Stimulated activated CD8-positive, alpha-beta memory T cell treated with anti-CD3 and anti-CD28 coated beads, Interleukin-15, amount 100 ng/mL, for 48 hours (primary cell): Measurements from ENCODE around the gene NPTX1.

Source experiments
- DNase-seq, 2 donors: peaks; one replicate each; pipeline ENCODE4 v3.0.0-alpha.2; 2020; ENCODE audit warnings: low read depth in 2 of 2

The NPTX1 gene

DNA sequence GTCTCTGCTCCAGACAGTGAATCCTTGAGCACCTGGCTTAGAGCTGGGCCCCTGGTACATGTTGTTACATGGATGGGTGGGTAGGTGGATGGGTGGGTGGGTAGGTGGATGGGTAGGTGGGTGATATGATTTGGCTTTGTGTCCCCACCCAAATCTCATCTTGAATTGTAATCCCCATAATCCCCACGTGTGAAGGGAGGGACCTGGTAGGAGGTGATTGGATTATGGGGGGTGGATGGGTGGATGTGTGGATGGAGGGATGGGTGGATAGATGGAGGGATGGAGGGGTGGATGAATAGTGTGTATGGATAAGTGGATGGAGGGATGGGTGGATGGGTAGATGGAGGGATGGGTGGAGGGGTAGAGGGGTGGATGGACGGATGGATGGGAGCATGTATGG lies 26.6 kb upstream of the NPTX1 start:
- no peak for DNase-seq

DNA sequence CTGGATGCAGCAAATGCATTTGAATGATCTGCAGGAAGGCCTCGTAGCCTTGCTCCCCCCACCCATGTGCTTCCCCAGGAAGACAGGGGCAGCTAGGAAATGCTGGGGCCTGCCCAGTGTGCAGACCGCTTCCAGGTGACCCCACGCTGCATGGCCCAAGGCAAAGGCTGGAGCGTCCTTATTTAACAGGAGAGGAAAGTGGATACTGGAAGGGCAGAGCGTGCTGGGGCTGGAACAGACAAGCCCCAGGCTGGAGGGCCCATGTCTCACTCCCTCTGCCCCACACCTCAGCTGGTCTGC lies 26.1 kb upstream of the NPTX1 start:
- DNase-seq = no peak

DNA sequence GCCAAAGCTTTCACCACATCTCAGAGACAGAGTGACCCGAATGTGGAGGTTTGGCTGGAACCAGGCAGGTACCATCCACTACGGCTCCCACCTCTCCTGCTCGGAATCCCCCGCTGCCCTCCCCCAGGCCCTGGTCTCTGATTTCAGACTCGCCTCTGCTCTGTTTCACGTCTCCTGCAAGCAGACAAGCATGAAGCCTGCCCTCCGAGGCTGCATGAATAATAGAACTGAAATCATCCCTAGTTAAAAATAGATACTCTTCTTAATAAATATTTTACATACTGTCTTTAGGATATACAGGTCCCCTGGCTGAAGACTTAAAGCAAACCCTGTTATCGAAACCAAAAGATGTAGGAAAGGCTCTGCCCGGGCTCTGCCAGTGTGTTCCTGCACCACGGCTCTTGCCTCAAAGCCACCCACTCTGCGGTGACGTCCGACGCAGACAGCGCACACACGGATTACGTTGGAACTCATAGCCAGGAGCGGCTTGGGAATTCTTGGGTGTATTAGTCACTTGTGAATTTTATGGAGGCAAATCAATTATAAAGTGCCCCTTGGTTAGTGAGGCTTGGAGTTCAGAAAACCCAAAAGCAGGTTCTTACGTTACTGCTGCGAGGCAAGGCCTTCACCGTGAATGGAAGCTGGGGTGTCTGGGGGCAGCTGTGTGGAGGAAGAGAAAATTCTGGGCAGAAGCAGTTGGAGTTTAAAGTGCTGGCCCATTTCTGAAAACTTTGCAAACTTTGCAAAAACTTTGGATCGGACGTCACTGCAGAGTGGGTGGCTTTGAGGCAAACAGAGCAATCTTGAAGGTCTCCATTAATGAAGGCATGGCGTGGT lies 25.6 kb upstream of the NPTX1 start:
- no peak for DNase-seq

DNA sequence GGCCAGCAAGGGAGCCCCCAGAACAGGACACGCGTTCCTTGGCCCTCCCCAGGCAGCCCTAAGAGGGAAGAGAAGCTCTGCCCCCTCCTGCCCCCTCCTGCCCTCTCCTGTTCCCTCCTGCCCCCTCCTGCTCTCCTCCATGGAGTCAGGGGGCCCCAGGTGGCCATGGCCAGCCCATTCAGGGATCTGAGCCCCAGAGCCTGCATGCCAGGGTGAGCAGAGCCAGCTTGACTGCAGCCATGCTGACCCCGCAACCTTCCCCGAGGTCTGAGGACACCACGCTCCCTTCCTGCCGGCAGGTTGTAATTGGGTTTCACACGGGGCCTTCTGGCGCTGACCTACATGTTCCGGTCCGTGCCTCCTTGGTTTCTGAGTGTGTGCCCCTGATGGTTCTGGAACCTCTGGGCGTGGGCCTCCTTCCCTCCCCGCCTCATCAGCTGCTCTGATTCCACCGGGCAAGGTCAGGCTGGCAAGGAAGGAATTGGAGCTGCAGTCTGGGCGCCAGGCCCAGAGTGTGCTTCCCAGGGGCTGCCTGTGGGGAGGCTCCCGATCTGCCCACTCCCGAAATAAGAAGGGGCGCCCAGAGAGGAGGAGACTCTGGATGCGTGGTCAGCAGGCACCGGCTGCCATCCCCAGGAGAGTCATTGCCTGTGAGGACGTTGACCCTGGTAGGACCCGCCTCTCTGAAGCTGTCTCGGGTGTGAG lies 23.7 kb upstream of the NPTX1 start:
- no peak for DNase-seq

DNA sequence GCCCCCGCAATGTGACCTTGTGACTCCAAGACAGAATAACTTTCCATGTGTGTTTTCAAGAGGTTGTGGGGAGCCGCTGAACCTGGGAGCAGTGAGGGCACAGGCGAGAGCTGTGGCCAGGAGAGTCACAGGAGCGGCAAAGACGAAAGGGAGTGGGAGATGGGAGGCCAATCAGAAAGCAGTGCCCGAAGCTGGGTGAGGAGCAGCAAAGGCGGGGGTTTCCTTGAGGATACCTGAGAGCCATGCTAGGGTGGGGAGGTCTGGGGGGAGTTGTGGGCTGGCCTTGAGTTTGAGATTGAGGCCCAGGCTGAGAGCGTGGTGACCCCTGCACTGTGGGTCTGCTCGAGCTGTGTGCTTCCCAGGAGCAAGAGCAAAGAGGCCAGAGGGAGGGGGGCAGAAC lies 23.2 kb upstream of the NPTX1 start:
- DNase-seq = no peak

DNA sequence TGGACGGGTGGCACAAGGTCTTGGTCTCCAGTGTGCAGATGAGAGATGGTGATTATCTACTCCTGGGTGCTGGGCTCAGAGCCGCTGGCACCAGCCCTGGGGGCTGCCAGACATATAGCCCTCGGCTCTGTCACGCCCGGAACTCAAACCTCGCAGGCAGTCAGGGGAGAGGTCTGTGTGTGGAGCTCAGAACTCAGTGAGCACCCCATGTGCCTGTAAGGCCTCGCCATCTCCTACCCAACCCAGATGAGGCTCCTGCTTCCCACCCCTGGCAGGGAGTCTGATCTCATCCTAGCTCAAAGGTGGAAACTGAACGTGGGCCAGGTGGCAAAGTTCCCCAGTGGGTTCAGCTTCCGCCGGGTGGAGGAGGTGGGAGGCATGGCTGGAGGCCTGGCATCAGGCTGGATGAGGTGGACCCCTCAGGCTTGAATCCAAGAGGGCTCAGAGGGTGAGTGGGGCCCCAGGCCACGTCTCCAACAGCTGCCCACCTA lies 22.6 kb upstream of the NPTX1 start:
- no peak for DNase-seq

DNA sequence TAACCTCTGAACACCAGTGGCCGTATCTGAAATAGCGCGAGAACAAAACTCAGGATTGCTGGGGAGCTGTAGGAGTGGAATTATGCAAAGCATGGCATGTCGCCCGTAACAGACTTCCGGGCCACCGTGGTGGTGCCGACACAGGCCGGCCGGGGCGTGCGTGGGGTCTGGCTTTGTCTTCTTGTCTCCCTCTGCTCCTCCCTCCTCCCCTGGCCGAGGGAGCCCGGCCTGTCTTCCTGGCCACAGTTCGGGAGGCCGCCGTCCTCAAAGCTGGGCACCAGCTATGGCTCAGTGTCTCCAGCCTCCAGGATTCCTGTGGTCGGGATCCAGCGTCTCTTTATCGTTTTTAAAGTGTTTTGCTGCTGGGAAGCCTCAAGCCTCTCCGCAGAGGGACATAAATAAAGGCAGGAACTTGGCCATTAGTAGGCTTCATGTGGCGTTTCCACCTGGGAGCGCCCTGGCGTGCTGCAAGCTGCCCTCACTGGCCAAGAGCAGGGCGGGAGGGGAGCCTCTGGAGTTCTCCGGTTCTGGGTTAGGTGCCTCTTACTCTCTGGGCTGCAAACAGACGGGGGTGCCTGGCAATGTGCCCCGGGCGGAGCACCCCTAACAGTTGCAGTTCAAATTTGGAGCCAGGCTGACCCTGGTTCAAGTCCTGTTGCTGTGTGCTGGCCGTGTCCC lies 22.0 kb upstream of the NPTX1 start:
- no peak for DNase-seq

DNA sequence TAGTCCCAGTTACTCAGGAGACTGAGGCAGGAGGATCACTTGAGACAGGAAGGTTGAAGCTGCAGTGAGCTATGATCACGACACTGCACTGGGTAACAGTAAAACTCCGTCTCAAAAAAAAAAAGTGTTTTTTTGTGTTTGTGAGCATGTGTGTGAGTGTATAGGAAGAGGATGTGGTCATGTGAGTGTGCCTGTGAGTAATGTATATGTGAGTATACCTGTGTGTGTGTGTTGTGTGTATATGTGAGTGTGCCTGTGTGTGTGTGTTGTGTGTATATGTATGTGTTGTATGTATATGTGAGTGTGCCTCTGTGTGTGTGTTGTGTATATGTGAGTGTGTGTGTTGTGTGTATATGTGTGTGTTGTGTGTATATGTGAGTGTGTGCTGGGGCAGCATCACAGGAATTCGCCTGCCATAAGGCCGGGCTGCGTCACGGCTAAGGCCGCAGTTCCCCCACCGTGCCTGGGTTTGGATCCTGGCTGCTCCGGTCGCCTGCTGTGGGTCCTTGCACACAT lies 21.4 kb upstream of the NPTX1 start:
- no peak for DNase-seq

DNA sequence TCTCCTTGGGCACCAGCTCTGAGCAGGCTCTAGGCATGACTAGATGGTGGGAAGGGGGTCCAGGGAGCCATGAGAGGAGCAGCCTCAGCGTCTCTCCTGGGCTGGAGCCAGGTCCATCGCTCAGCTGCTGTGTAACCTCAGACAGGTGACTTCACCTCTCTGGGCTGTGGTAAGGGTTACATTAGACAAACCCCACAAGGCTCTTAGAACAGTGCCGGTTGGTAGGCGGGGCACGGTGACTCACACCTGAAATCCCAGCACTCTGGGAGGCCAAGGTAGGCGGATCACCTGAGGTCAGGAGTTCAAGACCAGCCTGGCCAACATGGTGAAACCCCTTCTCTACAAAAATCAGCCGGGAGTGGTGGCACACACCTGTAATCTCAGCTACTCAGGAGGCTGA lies 18.1 kb upstream of the NPTX1 start:
- DNase-seq = no peak

DNA sequence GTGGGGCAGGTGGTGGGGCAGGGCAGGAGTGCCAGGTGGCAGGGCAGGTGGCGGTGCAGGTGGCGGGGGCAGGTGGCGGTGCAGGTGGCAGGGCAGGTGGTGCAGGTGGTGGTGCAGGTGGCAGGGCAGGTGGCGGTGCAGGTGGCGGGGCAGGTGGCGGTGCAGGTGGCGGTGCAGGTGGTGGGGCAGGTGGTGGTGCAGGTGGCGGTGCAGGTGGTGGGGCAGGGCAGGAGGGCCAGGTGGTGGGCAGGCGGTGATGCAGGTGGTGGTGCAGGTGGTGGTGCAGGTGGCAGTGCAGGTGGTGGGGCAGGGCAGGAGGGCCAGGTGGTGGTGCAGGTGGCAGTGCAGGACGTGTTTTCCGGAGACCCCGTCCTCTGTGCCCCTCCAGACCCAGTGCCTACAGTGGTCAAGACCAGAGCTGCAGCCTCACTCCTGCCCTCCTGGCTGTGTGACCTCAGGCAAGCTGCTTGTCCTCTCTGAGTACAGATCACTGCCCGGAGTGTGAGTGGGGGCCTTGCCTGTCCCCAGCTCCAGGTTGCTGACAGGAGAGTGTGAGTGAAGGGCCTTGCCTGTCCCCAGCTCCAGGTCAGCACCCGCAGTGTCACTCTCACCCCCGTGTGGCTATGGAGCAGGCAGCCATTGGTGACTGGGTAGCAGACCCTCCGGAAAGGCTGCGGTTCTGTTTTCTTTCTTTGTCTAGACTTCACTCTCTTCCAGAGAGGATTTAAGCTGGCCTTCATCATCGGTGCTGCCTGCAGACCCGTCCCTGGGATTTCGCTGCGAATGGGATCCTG lies 16.1 kb upstream of the NPTX1 start:
- DNase-seq = no peak

DNA sequence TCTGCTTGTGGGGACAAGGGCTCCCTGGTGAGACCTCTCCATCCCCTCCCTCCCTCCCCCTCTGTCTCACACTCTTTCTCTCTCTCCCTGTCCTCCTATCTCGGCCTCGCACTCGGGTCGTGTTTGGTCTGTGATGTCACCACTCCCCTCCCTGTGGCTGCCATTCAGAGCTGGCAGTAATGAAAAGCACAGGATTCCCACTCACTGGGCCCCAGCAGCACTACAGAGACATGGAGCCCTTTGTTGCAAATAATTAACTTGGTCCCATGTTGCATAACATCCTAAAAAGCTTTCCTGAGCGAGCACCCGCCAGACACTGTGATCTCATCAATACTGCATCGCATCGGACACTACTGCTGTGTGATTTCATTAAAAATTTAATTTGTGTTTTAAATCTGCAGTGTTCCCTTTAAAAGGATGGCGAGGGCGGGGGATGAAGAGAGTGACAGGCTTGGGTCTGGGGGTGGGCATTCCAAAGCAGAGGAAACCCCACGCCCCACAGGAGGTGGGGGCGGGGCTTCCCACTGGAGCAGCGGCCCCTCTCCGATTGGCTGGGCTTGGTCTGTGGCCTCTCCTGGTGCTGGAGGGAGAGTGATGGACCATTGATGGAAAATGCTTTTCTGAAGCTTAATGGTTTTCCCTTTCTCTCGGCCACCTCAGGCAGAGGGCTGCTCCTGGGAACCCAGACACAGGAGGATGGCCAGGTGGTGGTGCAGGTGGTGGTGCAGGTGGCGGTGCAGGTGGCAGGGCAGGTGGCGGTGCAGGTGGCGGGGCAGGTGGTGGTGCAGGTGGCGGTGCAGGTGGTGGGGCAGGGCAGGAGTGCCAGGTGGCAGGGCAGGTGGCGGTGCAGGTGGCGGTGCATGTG lies 15.3 kb upstream of the NPTX1 start:
- no peak for DNase-seq

DNA sequence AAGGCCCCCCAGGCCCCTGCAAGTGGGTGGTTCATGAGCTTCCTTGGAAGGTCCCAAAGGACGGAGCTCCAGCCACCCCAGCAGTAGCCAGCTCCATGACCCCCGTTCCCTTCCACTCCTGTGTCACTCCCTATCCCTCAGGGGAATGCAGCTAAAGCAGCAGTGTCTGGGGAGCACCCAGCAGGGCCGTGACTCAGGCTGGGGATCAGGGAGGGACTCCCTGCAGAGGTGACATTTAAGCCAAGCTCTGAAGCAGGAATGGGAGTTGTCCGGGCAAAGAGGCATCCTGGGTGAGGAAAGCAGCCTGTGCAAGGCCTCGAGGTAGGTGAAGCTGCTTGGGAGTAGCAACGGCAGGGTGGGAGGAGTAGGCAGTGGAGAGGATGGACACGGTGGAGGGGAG lies 11.1 kb upstream of the NPTX1 start:
- DNase-seq = no peak

DNA sequence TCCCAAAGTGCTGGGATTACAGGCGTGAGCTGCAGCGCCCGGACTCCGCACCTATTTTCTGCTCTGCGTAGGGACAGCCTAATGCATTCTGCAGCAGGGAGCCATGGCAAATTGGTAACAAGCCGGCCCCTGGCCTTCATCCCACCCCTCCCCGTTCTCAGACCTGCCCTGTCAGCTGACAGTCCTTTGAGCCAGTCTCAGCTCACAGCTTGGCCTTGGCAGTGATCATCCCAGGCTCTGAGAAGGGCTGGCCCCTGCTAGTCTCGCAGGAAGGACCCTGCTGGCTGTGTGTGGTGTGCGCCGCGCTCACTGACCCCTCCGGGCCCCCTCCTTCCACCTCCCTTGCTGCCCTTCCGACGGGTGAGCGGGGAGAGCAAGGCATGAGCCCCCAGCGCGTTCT lies 10.3 kb upstream of the NPTX1 start:
- no peak for DNase-seq

DNA sequence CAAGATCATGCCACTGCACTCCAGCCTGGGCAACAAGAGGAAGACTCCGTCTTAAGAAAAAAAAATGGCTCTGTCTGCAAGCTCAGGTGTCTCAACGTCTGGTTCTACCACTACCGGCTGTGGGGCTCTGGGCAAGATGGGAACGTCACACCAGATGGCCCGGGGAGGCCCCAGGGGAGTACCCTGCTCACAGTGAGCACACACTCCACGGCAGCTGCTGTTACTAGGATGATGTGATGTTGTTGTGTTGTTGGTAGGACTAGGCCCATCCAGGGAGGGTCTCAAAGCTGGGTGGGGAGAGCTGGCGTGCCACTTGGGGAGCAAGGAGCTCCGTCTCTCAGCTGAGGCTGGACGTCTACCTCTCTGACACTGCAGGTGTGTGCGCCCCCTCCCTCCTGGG lies 9.4 kb upstream of the NPTX1 start:
- DNase-seq = no peak

DNA sequence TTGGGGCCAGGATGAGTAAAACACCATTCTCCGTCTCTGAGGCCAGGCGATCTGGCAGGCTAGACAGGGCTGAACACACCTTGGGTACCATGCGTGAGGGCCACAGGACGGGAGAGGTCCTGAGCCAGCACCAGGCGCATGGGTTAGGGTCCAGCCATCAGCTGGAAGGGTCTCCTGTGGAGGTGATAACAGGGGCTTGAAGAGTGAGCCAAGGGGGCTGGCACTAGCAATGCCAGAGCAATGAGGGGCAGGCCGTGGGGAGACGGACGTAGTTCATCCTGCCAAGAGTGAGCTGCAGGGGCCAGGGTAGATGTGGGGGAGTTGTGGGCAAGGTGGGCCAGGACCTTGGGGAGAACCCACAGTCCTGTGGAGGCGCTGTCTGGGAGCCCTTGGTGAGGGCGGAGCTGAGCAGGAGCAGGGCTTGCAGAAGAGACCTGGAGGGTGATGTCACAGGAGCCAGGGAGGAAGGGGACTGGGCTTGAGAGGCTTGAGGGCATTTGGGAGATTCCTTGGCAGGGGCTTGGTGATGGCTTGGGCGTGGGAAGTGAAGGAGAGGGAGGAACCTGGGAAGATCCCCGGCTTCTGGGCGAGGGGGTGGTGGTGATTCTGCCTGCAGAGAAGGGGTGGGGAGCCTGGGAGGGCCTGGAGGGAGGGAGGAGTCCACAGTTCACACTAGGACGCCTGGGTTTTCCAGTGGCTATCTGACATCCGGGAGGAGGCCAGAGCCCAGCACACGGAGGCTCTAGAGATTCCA lies 6.3 kb upstream of the NPTX1 start:
- DNase-seq = no peak

DNA sequence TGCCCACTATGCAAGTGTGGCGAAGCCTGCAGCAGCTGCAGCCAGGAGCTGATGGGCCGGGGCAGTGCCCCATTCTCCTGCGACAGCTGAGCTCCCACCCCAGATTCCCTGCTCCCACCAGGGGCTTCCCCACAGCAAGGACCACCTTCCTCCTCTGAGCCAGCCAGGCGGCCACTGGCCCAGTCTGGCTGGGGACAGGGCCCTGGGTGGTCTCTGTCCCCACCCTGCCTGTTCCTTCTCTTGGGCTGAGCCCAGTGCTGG lies 5.6 kb upstream of the NPTX1 start:
- DNase-seq = no peak

DNA sequence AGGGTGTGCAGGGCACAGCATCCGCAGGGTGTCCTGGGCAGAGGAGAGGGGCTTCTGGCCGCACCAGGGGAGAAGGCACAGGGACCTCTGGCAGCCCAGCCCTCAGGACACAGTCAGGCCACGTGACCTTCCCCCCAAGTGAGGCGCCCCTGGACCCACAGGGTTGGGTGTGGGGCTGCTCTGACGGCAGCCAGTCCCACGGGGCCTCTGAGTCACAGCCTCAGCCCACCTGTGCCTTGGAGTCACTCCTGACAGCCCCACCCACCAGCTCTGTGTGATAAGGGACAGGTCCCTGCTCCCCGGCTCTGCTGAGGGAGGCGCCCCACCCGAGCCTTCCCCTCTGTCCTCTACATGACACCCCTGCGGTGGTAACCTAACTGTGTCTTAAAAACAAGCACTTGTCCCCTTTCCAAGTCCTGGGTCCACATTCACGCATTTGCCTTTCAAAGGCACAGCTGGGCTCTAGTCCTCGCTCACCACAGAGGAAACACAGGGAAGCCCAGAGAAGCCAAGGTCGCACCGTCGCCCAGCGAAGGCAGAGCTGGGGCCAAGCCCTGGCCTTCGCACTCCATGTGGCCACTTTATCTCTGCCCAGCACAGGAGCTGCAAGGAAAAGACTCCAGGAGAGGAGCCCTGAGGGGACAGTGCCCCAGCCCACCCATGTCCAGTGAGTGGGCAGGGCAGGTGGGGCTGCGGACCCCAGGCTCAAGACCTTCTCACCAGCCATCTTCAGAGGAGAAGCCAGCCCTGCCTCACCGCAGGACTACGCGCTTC lies 5.1 kb upstream of the NPTX1 start:
- no peak for DNase-seq

DNA sequence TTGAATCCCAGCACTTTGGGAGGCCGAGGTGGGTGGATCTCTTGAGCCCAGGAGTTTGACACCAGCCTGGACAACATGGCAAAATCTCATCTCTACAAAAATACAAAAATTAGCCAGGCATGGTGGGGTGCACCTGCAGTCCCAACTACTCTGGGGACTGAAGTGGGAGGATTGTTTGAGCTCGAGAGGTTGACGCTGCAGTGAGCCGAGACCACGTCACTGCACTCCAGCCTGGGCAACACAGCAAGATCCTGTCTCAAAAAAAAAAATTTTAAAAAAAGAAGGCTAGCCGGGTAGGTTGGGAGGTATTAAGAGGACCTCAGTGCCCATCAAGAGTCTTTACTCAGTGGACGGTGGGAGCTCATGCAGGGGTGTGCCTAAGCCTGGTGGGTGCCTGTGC lies 3.8 kb upstream of the NPTX1 start:
- no peak for DNase-seq

DNA sequence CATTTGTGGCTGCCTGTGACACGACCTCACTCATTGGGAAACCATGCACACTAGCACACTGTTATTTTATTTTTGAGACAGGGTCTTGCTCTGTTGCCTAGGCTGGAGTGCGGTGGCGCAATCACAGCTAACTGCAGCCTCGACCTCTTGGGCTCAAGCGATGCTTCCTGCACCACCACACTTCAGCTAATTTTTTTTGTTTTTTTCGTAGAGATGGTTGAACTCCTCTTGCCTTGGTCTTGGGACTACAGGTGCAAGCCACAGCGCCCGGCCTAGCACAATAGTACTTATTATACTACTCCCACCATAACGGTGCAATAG lies 2.8 kb upstream of the NPTX1 start:
- DNase-seq = no peak
